ENCODE results near the gene C1QTNF4. TPM values are rescaled to one million over a fixed set of nuclear protein-coding genes. Genes with fewer than 3 reads are reported as not detected.
A peak's percentile ranks its signal among the peaks of the same experiment; 100 is the strongest.

Gene C1QTNF4
- total and polyA plus RNA-seq, 5 donors from 2014 or later, result 0.16 to 1.3 TPM; not detected in 3

- Mint-ChIP-seq H3K27ac (peak within 1 kb of the TSS in 1 of 3 donors; percentile 5), H3K4me1 (peaks cover 0 to 11% (median 6%) of the 10 kb centered on the region in 4 donors), H3K36me3 (peaks cover 24% of the 10 kb centered on the region), H3K27me3 (peaks cover 4% of the 10 kb centered on the region), H3K9me3 (no peaks in the 10 kb centered on the region), H3K4me3 (no peak within 1 kb of the TSS)
- ATAC-seq (ENCODE audit: low read depth in 2 of 2), result no peak
- H3K27ac ChIP-seq (ENCODE audit: insufficient read depth, low read length, poor library complexity, severe bottlenecking), result no peak within 1 kb of the TSS
- peaks cover 36% of the 10 kb centered on the region for H3K36me3 ChIP-seq (ENCODE audit: control insufficient read depth, insufficient read depth, low read length)
- no peak for DNase-seq
- H3K9me3 ChIP-seq (ENCODE audit: control insufficient read depth in 2 of 2, low read length in 2 of 2), result no peaks in the 10 kb centered on the region
- no peaks in the 10 kb centered on the region for H3K27me3 ChIP-seq (ENCODE audit: control insufficient read depth, insufficient read depth, low read length)
- no peak within 1 kb of the TSS for H3K4me3 ChIP-seq (ENCODE audit: low read depth, low read length)
- no peaks in the 10 kb centered on the region for H3K4me1 ChIP-seq (ENCODE audit: control insufficient read depth, insufficient read depth, low read length, poor library complexity, severe bottlenecking)
Measured at GRCh38 chr11:47586098-47586855, 7.9 kb downstream of the C1QTNF4 start, which contains the start of gene FAM180B. Gene FAM180B (plus strand): TSS chr11:47586678. CDS start chr11:47586769, 91 bp downstream.

- no peaks in the 10 kb centered on the region for H3K27me3 Mint-ChIP-seq
- H3K9me3 Mint-ChIP-seq, result no peaks in the 10 kb centered on the region
- peaks cover 28% of the 10 kb centered on the region for H3K36me3 Mint-ChIP-seq
- DNase-seq, result no peak
- H3K27me3 ChIP-seq (ENCODE audit: control insufficient read depth, insufficient read depth, low read length), result no peaks in the 10 kb centered on the region
- no peak overlapping the region for H3K4me3 ChIP-seq (ENCODE audit: low read depth, low read length)
- no peak for ATAC-seq (ENCODE audit: low read depth in 2 of 2)
- H3K27ac Mint-ChIP-seq, result no peak overlapping the region
- H3K4me1 ChIP-seq (ENCODE audit: control insufficient read depth, insufficient read depth, low read length, poor library complexity, severe bottlenecking), result peaks cover 18% of the 10 kb centered on the region
- no peaks in the 10 kb centered on the region for H3K9me3 ChIP-seq (ENCODE audit: control insufficient read depth in 2 of 2, low read length in 2 of 2)
- no peak overlapping the region for H3K27ac ChIP-seq (ENCODE audit: insufficient read depth, low read length, poor library complexity, severe bottlenecking)
- peaks cover 37% of the 10 kb centered on the region for H3K36me3 ChIP-seq (ENCODE audit: control insufficient read depth, insufficient read depth, low read length)
- peak overlapping the region in 1 of 4 donors; percentile 1 for H3K4me3 Mint-ChIP-seq
- H3K4me1 Mint-ChIP-seq, result peaks cover 8 to 31% (median 15%) of the 10 kb centered on the region in 4 donors
Measured at GRCh38 chr11:47583844-47584243, 10.4 kb downstream of the C1QTNF4 start.

DNA sequence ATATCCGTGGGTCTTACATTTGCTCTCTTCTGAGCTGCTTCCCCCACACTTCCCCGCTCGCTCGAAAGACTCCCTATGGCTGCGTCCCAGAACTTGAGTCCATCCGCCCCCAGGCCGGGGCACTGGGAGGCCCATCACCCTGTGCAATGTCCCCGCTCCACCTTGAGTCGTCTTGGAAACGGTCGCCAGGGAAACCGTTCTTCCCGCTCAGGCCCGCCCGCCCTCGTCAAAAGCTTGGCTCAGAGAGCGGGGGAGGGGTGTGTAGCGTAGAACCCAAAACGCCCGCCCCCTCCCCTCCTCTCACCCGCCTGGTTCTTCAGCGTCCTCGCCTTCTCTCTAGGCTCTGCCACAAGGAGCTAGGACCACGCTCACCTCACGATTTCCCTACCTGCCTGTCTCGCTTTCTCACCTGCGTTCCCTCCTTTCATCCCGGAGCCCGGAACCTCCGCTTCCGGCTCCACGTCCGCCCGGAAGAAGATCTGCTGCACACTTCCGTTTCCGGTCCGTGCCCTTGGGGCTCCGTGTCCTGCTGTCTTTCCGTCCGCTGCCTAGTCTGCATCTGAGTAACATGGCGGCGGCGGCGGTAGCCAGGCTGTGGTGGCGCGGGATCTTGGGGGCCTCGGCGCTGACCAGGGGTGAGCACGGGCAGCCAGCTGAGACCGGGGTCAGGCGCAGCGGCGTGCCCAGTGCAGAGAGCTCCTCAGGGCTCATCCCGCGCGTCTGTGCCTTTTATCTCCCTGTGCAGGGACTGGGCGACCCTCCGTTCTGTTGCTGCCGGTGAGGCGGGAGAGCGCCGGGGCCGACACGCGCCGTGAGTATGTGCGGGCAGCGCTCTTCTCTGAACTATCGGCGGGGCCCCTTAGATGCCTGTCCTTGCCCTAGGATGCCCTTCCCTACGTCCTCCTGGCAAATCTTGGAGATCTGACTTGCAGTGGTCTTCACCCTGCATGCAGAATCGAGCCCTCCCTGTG, 15.4 kb downstream of the C1QTNF4 start, which contains the start of the genes KBTBD4 and NDUFS3:
Gene KBTBD4 (minus strand): TSS at position 447 of the 971 bp plus-strand sequence. CDS start 19 bp downstream, at position 428.
Gene NDUFS3 (plus strand): TSS at position 551 of the 971 bp plus-strand sequence. CDS start 18 bp downstream, at position 569.
- DNase-seq (peak; percentile 84 to 94 (median 89)), ATAC-seq (ENCODE audit: low read depth in 2 of 2) (peak; percentile 95 to 96)
- Histone ChIP-seq H3K27ac (ENCODE audit: insufficient read depth, low read length, poor library complexity, severe bottlenecking) (peak within 1 kb of the TSS; percentile 84), H3K9me3 (ENCODE audit: control insufficient read depth in 2 of 2, low read length in 2 of 2) (no peaks in the 10 kb centered on the region), H3K4me1 (ENCODE audit: control insufficient read depth, insufficient read depth, low read length, poor library complexity, severe bottlenecking) (peaks cover 40% of the 10 kb centered on the region), H3K27me3 (ENCODE audit: control insufficient read depth, insufficient read depth, low read length) (no peaks in the 10 kb centered on the region), H3K36me3 (ENCODE audit: control insufficient read depth, insufficient read depth, low read length) (peaks cover 39% of the 10 kb centered on the region), H3K4me3 (ENCODE audit: low read depth, low read length) (peak within 1 kb of the TSS; percentile 91)
- H3K27ac Mint-ChIP-seq, result peak within 1 kb of the TSS; percentile 100
- H3K27me3 Mint-ChIP-seq, result no peaks in the 10 kb centered on the region
- H3K4me1 Mint-ChIP-seq, result peaks cover 16 to 68% (median 21%) of the 10 kb centered on the region in 4 donors
- peak within 1 kb of the TSS; percentile 97 to 100 (median 98) for H3K4me3 Mint-ChIP-seq
- no peaks in the 10 kb centered on the region for H3K9me3 Mint-ChIP-seq
- H3K36me3 Mint-ChIP-seq, result peaks cover 25% of the 10 kb centered on the region

- H3K27ac ChIP-seq (ENCODE audit: insufficient read depth, low read length, poor library complexity, severe bottlenecking), result peak overlapping the region; percentile 84
- Mint-ChIP-seq H3K4me1 (peaks cover 17 to 69% (median 22%) of the 10 kb centered on the region in 4 donors), H3K9me3 (no peaks in the 10 kb centered on the region)
Measured at GRCh38 chr11:47577460-47578041, 16.7 kb downstream of the C1QTNF4 start.

DNA sequence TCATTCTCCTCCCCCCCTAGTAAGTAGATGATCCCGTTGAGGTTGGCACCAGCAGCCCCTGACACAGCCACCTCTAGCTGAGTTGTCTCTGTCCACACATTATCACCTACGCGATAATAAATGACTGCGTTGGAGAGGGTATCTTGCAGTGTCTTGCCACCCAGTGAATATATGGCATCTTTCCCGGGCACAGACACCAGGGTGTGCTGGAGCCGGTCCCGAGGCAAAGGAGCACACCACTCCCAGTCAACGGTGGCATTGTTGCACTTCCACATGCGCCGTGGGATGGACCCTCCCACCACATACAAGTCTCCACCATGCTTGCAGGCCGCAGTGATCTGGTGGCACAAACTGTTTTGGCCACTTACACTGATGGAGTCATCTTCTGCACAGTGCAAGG, 20.9 kb downstream of the C1QTNF4 start:
- H3K27ac Mint-ChIP-seq, result peak overlapping the region in 1 of 3 donors; percentile 43
- H3K36me3 Mint-ChIP-seq, result peaks cover 13% of the 10 kb centered on the region
- no peak for ATAC-seq (ENCODE audit: low read depth in 2 of 2)

More at GRCh38 chr11:47577460-47578041, 16.7 kb downstream of the C1QTNF4 start:
- peaks cover 27% of the 10 kb centered on the region for H3K36me3 Mint-ChIP-seq
- ATAC-seq (ENCODE audit: low read depth in 2 of 2) (no peak), DNase-seq (no peak)
- no peaks in the 10 kb centered on the region for H3K9me3 ChIP-seq (ENCODE audit: control insufficient read depth in 2 of 2, low read length in 2 of 2)
- no peaks in the 10 kb centered on the region for H3K27me3 Mint-ChIP-seq
- peaks cover 40% of the 10 kb centered on the region for H3K4me1 ChIP-seq (ENCODE audit: control insufficient read depth, insufficient read depth, low read length, poor library complexity, severe bottlenecking)
- peak overlapping the region; percentile 97 to 100 (median 98) for H3K4me3 Mint-ChIP-seq
- H3K27ac Mint-ChIP-seq, result peak overlapping the region in 2 of 3 donors; percentile 55 to 100
- H3K27me3 ChIP-seq (ENCODE audit: control insufficient read depth, insufficient read depth, low read length), result no peaks in the 10 kb centered on the region
- H3K36me3 ChIP-seq (ENCODE audit: control insufficient read depth, insufficient read depth, low read length), result peaks cover 39% of the 10 kb centered on the region
- peak overlapping the region; percentile 91 for H3K4me3 ChIP-seq (ENCODE audit: low read depth, low read length)

DNA sequence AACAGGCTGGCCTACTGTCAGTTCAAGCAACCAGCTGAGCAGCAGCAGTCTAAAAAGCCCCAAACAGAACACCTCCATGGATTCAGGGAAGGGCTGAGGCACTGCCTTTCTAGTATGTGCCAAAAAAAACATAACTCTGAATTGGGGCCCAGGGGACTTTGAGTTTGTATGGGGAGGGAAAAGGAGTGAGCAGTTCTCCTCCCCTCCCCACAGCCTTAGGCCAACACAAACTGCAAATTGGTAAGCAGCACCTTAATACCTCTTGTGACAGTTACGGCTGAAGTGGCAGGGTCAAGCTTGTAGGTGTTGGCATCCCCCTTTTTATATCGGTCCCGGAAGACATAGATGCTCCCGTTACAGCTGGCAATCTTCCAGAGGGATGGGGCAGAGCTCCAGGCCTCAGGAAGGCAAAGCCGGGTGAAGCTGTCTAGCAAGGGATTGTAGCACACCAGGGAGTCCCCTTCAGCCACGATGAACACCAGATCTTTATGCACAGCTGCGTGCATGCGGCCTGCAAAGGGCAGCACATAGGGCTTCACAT, 21.4 kb downstream of the C1QTNF4 start:
- Histone ChIP-seq H3K27ac (ENCODE audit: insufficient read depth, low read length, poor library complexity, severe bottlenecking) (no peak overlapping the region), H3K36me3 (ENCODE audit: control insufficient read depth, insufficient read depth, low read length) (peaks cover 48% of the 10 kb centered on the region), H3K27me3 (ENCODE audit: control insufficient read depth, insufficient read depth, low read length) (no peaks in the 10 kb centered on the region), H3K4me1 (ENCODE audit: control insufficient read depth, insufficient read depth, low read length, poor library complexity, severe bottlenecking) (peaks cover 15% of the 10 kb centered on the region), H3K9me3 (ENCODE audit: control insufficient read depth in 2 of 2, low read length in 2 of 2) (no peaks in the 10 kb centered on the region), H3K4me3 (ENCODE audit: low read depth, low read length) (no peak overlapping the region)
- Mint-ChIP-seq H3K9me3 (no peaks in the 10 kb centered on the region), H3K4me1 (peaks cover 5 to 44% (median 15%) of the 10 kb centered on the region in 4 donors), H3K27ac (no peak overlapping the region), H3K27me3 (no peaks in the 10 kb centered on the region), H3K4me3 (peak overlapping the region in 1 of 4 donors; percentile 57), H3K36me3 (peaks cover 13% of the 10 kb centered on the region)
- ATAC-seq (ENCODE audit: low read depth in 2 of 2) (no peak), DNase-seq (no peak)

More for the DNA sequence above, 20.9 kb downstream of the C1QTNF4 start:
- peak overlapping the region in 1 of 4 donors; percentile 57 for H3K4me3 Mint-ChIP-seq
- no peak overlapping the region for H3K4me3 ChIP-seq (ENCODE audit: low read depth, low read length)
- H3K9me3 Mint-ChIP-seq, result no peaks in the 10 kb centered on the region
- H3K36me3 ChIP-seq (ENCODE audit: control insufficient read depth, insufficient read depth, low read length), result peaks cover 48% of the 10 kb centered on the region
- no peaks in the 10 kb centered on the region for H3K27me3 ChIP-seq (ENCODE audit: control insufficient read depth, insufficient read depth, low read length)
- peaks cover 5 to 50% (median 15%) of the 10 kb centered on the region in 4 donors for H3K4me1 Mint-ChIP-seq
- H3K27me3 Mint-ChIP-seq, result no peaks in the 10 kb centered on the region
- H3K27ac ChIP-seq (ENCODE audit: insufficient read depth, low read length, poor library complexity, severe bottlenecking), result no peak overlapping the region
- no peak for DNase-seq
- peaks cover 20% of the 10 kb centered on the region for H3K4me1 ChIP-seq (ENCODE audit: control insufficient read depth, insufficient read depth, low read length, poor library complexity, severe bottlenecking)
- no peaks in the 10 kb centered on the region for H3K9me3 ChIP-seq (ENCODE audit: control insufficient read depth in 2 of 2, low read length in 2 of 2)

DNA sequence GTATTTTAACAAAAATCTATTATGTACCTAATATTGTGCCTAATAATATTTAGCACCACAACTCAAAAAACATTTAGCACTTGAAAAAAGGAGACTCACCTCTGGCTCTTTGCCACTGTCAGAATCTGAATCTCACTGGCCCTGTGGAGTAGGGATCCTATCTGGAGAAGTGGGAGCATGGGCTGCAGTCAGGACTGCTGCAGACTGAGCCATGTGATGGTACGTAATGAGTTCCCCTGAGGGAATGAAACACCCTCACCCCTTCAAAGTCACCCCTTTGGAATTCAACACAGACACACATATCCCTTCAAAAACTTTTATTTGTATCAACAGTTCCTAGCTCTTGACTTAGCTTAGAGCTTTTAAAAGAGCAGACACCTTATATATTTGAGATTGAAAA, 22.3 kb downstream of the C1QTNF4 start:
- H3K9me3 Mint-ChIP-seq, result no peaks in the 10 kb centered on the region
- H3K27me3 Mint-ChIP-seq, result no peaks in the 10 kb centered on the region
- Histone ChIP-seq H3K9me3 (ENCODE audit: control insufficient read depth in 2 of 2, low read length in 2 of 2) (no peaks in the 10 kb centered on the region), H3K27me3 (ENCODE audit: control insufficient read depth, insufficient read depth, low read length) (no peaks in the 10 kb centered on the region), H3K27ac (ENCODE audit: insufficient read depth, low read length, poor library complexity, severe bottlenecking) (no peak overlapping the region), H3K4me3 (ENCODE audit: low read depth, low read length) (no peak overlapping the region), H3K36me3 (ENCODE audit: control insufficient read depth, insufficient read depth, low read length) (peaks cover 42% of the 10 kb centered on the region), H3K4me1 (ENCODE audit: control insufficient read depth, insufficient read depth, low read length, poor library complexity, severe bottlenecking) (peaks cover 6% of the 10 kb centered on the region)
- peaks cover 13% of the 10 kb centered on the region for H3K36me3 Mint-ChIP-seq
- H3K4me3 Mint-ChIP-seq, result peak overlapping the region in 1 of 4 donors; percentile 45
- peaks cover 6 to 39% (median 14%) of the 10 kb centered on the region in 4 donors for H3K4me1 Mint-ChIP-seq
- DNase-seq (no peak), ATAC-seq (ENCODE audit: low read depth in 2 of 2) (no peak)
- no peak overlapping the region for H3K27ac Mint-ChIP-seq

Data from CD4-positive, CD25-positive, alpha-beta regulatory T cell (primary cell).